Measurements from ENCODE around the gene EFHC1.

Gene EFHC1, protein sequence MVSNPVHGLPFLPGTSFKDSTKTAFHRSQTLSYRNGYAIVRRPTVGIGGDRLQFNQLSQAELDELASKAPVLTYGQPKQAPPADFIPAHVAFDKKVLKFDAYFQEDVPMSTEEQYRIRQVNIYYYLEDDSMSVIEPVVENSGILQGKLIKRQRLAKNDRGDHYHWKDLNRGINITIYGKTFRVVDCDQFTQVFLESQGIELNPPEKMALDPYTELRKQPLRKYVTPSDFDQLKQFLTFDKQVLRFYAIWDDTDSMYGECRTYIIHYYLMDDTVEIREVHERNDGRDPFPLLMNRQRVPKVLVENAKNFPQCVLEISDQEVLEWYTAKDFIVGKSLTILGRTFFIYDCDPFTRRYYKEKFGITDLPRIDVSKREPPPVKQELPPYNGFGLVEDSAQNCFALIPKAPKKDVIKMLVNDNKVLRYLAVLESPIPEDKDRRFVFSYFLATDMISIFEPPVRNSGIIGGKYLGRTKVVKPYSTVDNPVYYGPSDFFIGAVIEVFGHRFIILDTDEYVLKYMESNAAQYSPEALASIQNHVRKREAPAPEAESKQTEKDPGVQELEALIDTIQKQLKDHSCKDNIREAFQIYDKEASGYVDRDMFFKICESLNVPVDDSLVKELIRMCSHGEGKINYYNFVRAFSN

DNA sequence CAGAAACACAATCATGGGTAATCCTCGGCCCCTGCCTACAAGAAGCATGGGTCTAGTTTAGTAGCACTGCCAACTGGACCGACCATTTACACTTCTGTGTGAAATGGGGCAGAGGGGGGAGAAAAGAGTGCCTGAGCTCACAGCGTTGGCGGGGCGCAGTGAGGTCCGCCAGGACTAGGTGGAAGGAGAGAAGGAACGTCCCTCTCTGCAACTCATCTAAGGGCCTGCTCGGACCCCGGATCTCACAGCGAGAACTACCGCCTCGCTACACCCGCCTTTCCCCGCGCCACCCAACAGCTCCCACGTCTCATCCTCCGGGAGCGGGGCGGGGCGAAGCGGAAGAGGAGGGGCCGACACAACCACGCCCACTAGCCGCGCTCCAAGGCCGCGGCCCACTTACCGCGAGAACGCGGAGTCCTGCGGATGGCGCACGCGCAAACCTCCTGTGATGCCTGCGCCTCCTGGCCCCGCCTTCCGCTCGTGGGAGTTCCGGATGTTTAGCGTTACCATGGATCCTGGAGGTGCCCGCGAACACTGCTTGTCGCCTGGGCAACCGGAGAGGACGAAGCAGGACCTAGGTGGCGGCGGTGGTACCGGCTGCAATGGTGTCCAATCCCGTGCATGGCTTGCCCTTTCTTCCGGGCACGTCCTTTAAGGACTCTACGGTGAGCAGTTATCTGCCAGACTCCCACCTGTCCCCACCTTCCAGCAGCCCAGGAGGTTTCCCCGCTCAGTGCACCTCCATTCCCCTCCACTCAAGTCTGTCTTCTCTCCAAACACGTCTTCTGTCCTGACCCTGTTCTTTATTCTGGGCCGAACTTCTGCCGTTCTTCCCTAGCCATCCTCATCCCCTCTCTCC, at the start of gene EFHC1:
Gene EFHC1 (plus strand): TSS at position 534 of the 859 bp plus-strand sequence. CDS start 69 bp downstream, at position 603.
- Mint-ChIP-seq H3K4me3 (no peak within 1 kb of the TSS), H3K36me3 (ENCODE audit: low read depth) (no peaks in the 10 kb centered on the region), H3K27ac (no peak within 1 kb of the TSS), H3K9me3 (no peaks in the 10 kb centered on the region), H3K4me1 (peaks cover 32% of the 10 kb centered on the region), H3K27me3 (ENCODE audit: low read depth) (no peaks in the 10 kb centered on the region)
- TF ChIP-seq, protein P1, sequence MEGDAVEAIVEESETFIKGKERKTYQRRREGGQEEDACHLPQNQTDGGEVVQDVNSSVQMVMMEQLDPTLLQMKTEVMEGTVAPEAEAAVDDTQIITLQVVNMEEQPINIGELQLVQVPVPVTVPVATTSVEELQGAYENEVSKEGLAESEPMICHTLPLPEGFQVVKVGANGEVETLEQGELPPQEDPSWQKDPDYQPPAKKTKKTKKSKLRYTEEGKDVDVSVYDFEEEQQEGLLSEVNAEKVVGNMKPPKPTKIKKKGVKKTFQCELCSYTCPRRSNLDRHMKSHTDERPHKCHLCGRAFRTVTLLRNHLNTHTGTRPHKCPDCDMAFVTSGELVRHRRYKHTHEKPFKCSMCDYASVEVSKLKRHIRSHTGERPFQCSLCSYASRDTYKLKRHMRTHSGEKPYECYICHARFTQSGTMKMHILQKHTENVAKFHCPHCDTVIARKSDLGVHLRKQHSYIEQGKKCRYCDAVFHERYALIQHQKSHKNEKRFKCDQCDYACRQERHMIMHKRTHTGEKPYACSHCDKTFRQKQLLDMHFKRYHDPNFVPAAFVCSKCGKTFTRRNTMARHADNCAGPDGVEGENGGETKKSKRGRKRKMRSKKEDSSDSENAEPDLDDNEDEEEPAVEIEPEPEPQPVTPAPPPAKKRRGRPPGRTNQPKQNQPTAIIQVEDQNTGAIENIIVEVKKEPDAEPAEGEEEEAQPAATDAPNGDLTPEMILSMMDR (IDR thresholded peaks at IDR 0.05; ENCODE audit: unreplicated experiment in 3 of 3) = no peak

- peaks cover 10% of the 10 kb centered on the region for H3K4me1 Mint-ChIP-seq
- H3K27ac Mint-ChIP-seq = no peak overlapping the region
- no peak overlapping the region for H3K4me3 Mint-ChIP-seq
- peaks cover 4% of the 10 kb centered on the region for H3K36me3 Mint-ChIP-seq (ENCODE audit: low read depth)
- TF ChIP-seq, protein P1 (IDR thresholded peaks at IDR 0.05; ENCODE audit: unreplicated experiment in 3 of 3) = no peak
- no peaks in the 10 kb centered on the region for H3K27me3 Mint-ChIP-seq (ENCODE audit: low read depth)
- H3K9me3 Mint-ChIP-seq = no peaks in the 10 kb centered on the region
These were observed 48.4 kb upstream of the EFHC1 start for GRCh38 chr6:52371656-52372191.

DNA sequence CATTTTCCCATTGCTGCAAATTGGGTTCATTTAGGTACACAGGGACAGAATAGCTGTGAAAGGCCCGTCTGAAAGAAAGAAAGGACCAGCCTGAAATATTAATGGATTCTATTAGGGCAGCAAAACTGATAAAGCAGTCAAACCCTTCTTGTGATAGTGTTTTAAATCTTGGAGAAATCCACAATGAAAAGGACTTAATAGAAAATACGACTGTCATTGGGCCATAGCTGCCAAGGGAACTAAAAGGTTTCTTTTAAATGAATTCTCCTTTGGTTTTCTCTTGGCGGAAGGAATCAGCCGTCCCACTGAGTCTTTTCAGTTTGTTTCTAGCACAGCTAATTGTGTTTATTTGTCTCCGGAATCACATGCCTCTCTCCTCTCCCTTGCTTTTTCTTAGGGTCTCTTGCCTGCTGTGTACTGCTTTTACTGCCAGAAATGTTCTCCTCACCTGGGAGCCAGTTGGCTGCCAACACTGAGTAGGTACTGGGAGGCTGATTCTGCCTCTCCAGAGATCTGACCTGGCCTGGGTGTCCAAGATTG, 46.9 kb upstream of the EFHC1 start:
- H3K36me3 Mint-ChIP-seq (ENCODE audit: low read depth) = peaks cover 7% of the 10 kb centered on the region
- peaks cover 10% of the 10 kb centered on the region for H3K4me1 Mint-ChIP-seq
- TF ChIP-seq, protein P1 (IDR thresholded peaks at IDR 0.05; ENCODE audit: unreplicated experiment in 3 of 3) = no peak
- H3K27ac Mint-ChIP-seq = no peak overlapping the region
- H3K4me3 Mint-ChIP-seq = no peak overlapping the region
- H3K27me3 Mint-ChIP-seq (ENCODE audit: low read depth) = no peaks in the 10 kb centered on the region
- H3K9me3 Mint-ChIP-seq = no peaks in the 10 kb centered on the region

DNA sequence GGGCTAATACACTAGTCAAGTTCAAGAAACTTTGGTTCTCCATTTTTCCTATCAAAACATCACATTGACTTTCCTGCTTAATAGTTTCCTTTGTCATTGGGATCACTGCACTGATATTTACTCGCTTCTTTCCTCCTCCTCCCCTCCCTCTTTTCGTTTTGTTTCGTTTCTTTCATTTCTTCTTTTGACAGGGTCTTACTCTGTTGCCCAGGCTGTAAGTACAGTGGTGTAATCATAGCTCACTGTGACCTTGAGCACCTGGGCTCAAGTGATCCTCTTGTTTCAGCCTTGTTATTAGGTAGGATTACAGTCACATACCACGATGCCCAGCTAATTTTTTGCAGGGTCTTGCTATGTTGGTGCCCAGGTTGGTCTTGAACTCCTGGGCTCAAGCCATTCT, 45.9 kb upstream of the EFHC1 start:
- no peak overlapping the region for H3K27ac Mint-ChIP-seq
- H3K36me3 Mint-ChIP-seq (ENCODE audit: low read depth) = peaks cover 11% of the 10 kb centered on the region
- no peaks in the 10 kb centered on the region for H3K27me3 Mint-ChIP-seq (ENCODE audit: low read depth)
- H3K9me3 Mint-ChIP-seq = no peaks in the 10 kb centered on the region
- H3K4me1 Mint-ChIP-seq = peaks cover 10% of the 10 kb centered on the region
- TF ChIP-seq, protein P1 (IDR thresholded peaks at IDR 0.05; ENCODE audit: unreplicated experiment in 3 of 3) = no peak
- H3K4me3 Mint-ChIP-seq = no peak overlapping the region

GRCh38 chr6:52375780-52376556, 44.2 kb upstream of the EFHC1 start:
- H3K4me1 Mint-ChIP-seq = peaks cover 10% of the 10 kb centered on the region
- no peak overlapping the region for H3K4me3 Mint-ChIP-seq
- TF ChIP-seq, protein P1 (IDR thresholded peaks at IDR 0.05; ENCODE audit: unreplicated experiment in 3 of 3) = no peak
- no peaks in the 10 kb centered on the region for H3K27me3 Mint-ChIP-seq (ENCODE audit: low read depth)
- no peaks in the 10 kb centered on the region for H3K9me3 Mint-ChIP-seq
- peaks cover 11% of the 10 kb centered on the region for H3K36me3 Mint-ChIP-seq (ENCODE audit: low read depth)
- H3K27ac Mint-ChIP-seq = no peak overlapping the region
